ENCODE measurements around the gene ZNF133.

DNA sequence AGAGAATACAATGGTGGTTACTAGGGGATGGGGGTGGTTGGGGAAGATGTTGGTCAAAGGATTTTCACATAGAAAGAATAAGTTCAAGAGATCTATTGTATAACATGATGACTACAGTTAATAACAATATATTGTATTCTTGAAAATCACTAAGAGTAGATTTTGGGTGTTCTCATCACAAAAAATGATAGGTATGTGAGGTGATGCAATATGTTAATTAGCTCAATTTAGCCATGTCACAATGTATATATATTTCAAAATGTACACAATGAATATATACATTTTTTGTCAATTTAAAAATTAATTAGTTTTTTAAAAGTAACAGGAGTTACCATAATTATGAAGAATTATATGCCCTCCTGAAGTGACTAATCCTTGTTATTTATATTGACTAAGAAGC lies 22.3 kb downstream of the ZNF133 start:
- no peak for TF ChIP-seq CTCF (IDR thresholded peaks at IDR 0.05)
- no peak for TF ChIP-seq EP300 (IDR thresholded peaks at IDR 0.05)
